AG04450 (cell line): ENCODE results near the gene CEP72. TPM values are rescaled to one million over a fixed set of nuclear protein-coding genes. Genes with fewer than 3 reads are reported as not detected.

ENCODE experiments used
- CTCF ChIA-PET: fragments of 300-600, 350-600 bp; formaldehyde crosslinking; extraction: SDS; loops from one replicate; lab custom pipeline; 2022; ENCODE audit warnings: antibody characterized with exemption, inconsistent platforms; lab: Charles Lee
- POLR2A ChIA-PET: fragments of 350-600 bp; formaldehyde crosslinking; extraction: SDS; loops from one replicate; lab custom pipeline; 2021; ENCODE audit warnings: antibody characterized with exemption, inconsistent platforms; lab: Yijun Ruan, JAX
- DNase-seq: peaks from one replicate; pipeline ENCODE4 v3.0.0-alpha.2; 2011; ENCODE audit warnings: low read depth, low spot score
- H3K27ac ChIP-seq: one replicate; pipeline ENCODE4 v1.5.1; 2012; ENCODE audit warnings: low read depth, low read length, control low read depth
- H3K27me3 ChIP-seq: one replicate; pipeline ENCODE4 v1.6.0; 2012; ENCODE audit warnings: low read length; ENCODE audit not compliant: control insufficient read depth, insufficient read depth
- H3K4me3 ChIP-seq: 2 replicates; pipeline ENCODE4 v1.5.1; 2011; ENCODE audit warnings: mild to moderate bottlenecking, low read depth, low read length, control low read depth
- H3K9me3 ChIP-seq: 2 replicates; pipeline ENCODE4 v1.5.1; 2012; ENCODE audit warnings: low read length; ENCODE audit not compliant: control insufficient read depth, insufficient read depth
- CTCF ChIP-seq: IDR thresholded peaks from 2 replicates; pipeline ENCODE4 v1.5.1; 2011; ENCODE audit warnings: low read depth, low read length, control low read depth, inconsistent platforms
- polyA plus RNA-seq: library from polyadenylated mRNA; depleted of rRNA; stranded (reverse); fragments of >200 nt; gene quantifications from 2 replicates; pipeline ENCODE4 v1.2.3, GENCODE V29; 2011

Gene CEP72
- polyA plus RNA-seq, 1 experiment = 0.66 TPM

GRCh38 chr5:665956-666711, 54.0 kb downstream of the CEP72 start:
- TF ChIP-seq CTCF = no peak

GRCh38 chr5:666816-667498, 54.8 kb downstream of the CEP72 start:
- DNase-seq = no peak
- Histone ChIP-seq H3K27me3 (peaks cover 3% of the 10 kb centered on the region), H3K27ac (no peak overlapping the region), H3K9me3 (peaks cover 14% of the 10 kb centered on the region; the same call in 1 of the 2 replicates), H3K4me3 (no peak overlapping the region)
- no peak for TF ChIP-seq CTCF
- POLR2A ChIA-PET = no interaction called here
- CTCF ChIA-PET = no interaction called here

More at GRCh38 chr5:665956-666711, 54.0 kb downstream of the CEP72 start:
- Histone ChIP-seq H3K9me3 (peaks cover 17% of the 10 kb centered on the region; the same call in 1 of the 2 replicates), H3K27ac (no peak overlapping the region), H3K27me3 (no peaks in the 10 kb centered on the region), H3K4me3 (no peak overlapping the region)
- no peak for DNase-seq
- CTCF ChIA-PET = no interaction called here
- POLR2A ChIA-PET = no interaction called here

- TF ChIP-seq CTCF = no peak
- DNase-seq = no peak
- Histone ChIP-seq H3K27ac (no peak overlapping the region), H3K4me3 (no peak overlapping the region), H3K9me3 (peaks cover 1% of the 10 kb centered on the region; the same call in 1 of the 2 replicates), H3K27me3 (peaks cover 13% of the 10 kb centered on the region)
- CTCF ChIA-PET = no interaction called here
- POLR2A ChIA-PET = no interaction called here
These were observed 56.3 kb downstream of the CEP72 start for GRCh38 chr5:668283-668995.

- H3K27ac ChIP-seq = no peak overlapping the region
- DNase-seq = no peak
These were observed 57.1 kb downstream of the CEP72 start for GRCh38 chr5:669111-669841.

More at GRCh38 chr5:669111-669841, 57.1 kb downstream of the CEP72 start:
- no peaks in the 10 kb centered on the region; the same call in 1 of the 2 replicates for H3K9me3 ChIP-seq
- H3K27me3 ChIP-seq = peaks cover 18% of the 10 kb centered on the region
- H3K4me3 ChIP-seq = no peak overlapping the region
- CTCF ChIA-PET = interaction anchor here (4.4 kb wide), 1 partner anchor 233 kb away, joined by 72 read pairs; no protein-coding TSS in a partner anchor
- POLR2A ChIA-PET = no interaction called here
- TF ChIP-seq CTCF = peak; percentile 56
